T follicular helper cell (primary cell): ENCODE results near the gene TCERG1L.
"Not testable (repeated sequence)": the region's sequence is repeated elsewhere in the genome, so short reads cannot be mapped to it uniquely, and the experiment has no call there.

Experiments
- DNase-seq: peaks from one replicate; pipeline ENCODE4 v3.0.0-alpha.2; 2020; ENCODE audit warnings: low read depth

Gene TCERG1L

DNA sequence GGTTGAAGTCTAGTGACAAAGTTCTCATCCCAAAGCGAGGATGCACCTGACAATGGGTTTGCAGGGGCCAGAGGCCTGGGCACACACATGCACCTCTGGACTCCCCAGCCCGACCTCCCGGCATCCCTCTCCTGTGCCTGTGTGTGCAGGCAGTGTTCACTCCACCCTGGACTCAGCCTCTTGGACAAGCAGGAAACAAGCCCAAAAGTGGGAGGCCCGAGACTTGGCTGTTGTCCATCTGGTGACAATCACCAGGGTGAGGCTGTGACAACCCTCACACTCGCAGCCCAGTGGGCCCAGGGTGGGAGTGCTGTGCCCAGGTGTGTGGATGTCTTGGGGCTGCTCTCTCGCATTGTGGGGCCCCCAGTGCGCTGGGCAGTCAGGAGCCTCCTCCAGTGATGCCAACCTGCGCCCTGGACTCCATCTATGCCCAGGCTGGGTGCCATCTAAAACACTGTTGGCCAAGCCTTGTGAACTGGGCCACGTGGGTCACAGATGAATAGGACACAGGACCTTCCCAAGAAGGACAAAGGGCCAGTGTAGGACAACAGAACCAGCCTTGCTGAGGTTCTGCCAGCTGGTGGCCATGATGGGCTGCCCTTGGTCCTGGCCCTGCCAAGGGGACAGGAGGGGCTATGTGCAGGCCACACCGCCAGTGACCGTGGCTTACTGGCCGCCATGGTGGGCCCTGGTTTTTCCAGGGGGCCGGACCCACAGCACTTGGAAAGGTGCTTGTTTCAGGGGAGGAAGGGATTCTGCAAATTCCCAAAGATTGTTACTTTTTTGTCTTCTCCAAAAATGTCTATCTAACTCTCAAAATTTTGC, 144.3 kb downstream of the TCERG1L start:
- DNase-seq: no peak

DNA sequence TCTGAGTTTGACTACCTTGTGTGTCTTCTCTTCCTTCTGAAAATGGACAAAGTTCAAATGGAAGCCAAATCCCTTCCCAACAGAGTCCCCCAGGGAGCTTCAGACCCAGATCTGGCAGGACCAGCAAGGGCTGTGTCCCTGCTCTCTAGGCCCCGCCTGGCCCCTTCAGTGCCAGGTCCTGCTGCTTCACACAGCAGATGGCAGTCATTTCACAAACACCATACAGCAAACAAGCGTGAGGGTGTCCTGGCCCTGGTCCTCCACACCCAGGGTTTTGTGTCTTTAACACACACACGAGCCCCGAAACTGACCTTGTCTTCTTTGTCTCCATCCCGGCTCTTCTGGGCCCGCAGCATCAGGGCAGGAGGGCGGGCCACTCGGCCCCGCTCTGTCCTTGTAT, 145.0 kb downstream of the TCERG1L start:
- DNase-seq: no peak

DNA sequence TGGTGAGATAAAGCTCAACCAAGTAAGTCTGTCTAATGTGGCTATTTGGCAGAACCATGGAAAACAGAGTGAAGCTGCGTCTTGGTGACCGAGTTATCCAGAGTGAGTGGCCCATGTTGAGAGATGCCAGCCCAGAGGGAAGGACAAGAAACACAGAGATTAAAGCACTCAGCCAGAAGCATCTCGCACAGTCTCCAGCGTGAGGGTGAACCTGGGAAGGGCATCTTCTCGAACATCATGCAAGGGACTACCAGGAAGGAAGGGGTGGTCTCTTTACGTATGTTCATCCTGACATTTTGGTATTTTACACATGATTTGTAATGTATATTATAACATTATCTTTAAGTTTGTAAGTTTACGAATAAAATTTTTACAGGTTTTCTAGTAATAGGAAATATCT, 146.4 kb downstream of the TCERG1L start:
- no peak for DNase-seq

DNA sequence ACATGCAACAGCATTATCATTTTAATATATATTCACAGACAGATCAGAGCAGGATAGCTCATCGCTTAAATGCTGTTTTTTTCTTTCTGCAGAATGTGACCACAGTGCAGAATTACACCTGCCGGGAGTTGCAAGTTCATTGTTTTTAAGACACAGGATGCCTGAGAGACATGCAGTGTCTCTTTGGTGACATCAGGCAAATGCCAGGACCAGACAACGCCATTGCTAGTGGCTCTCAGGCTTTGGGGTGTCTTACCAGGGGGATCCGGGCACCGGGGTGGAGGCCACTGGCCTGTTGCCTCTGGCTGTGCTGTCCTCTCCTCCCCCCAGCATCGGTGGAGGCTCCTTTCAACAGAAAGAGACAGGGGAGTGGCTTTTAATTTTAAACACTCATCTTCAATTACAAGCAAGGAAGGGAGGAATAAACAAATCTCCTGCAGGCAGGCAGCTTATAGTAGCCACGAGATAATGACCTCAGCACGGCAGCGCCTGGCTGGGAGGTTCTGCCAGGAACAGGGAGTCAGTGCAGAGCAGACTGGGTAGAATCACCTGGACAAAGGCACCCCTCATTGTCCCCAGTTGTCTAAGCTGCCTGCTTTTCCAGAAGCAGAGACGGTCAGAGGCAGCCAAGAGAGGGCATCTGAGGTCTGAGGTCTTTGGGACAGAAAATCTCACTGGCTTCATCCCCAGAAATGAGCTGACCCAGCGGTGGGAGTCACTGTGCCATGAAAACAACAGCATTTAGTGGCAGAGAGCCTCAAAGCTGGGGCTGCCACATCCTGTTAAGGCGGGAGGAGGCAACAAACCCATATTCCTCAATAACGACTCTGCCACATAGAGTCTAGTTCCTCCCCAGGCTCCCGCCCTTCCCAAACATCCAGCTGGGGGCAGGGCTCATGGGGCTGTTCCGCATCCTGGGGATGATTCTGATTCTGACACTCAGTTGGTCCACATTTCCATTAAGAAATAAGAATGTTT, 148.4 kb downstream of the TCERG1L start:
- no peak for DNase-seq

DNA sequence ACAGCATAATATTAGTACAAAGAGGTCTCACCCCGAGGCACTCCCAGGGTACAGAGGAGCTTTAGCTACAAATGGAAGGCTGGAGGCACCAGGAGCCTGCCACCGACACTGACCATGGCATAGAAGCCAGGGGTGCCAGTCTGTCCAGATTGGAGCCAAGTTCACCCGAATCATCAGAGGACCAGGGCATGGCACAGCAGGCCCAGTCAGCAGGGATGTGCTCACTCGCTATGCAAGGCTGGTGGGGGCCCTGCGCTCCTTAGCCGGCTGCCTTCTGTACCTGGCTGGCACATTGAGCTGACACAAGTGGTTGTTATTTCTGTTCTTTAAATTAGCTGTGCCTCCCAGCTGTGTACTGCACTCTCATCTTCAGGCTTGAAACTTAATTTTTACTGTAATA, 149.3 kb downstream of the TCERG1L start:
- DNase-seq: no peak

DNA sequence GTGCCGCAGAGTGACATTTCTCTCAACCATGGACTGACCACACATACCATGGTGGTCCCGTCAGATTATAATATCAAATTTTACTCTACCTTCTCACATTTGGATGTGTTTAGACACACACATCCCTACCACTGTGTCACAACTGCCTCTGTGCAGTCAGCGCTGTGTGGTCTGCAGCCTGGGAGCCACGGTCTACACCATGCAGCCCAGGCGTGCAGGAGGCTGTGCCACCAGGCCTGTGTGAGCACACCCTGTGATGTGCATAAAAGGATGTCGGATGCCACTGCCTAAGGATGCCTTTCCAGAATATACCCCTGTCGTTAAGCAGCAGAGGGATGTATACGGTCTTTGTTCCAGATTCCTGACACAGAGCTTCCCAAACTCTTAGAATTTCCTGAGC, 150.4 kb downstream of the TCERG1L start:
- DNase-seq: no peak

DNA sequence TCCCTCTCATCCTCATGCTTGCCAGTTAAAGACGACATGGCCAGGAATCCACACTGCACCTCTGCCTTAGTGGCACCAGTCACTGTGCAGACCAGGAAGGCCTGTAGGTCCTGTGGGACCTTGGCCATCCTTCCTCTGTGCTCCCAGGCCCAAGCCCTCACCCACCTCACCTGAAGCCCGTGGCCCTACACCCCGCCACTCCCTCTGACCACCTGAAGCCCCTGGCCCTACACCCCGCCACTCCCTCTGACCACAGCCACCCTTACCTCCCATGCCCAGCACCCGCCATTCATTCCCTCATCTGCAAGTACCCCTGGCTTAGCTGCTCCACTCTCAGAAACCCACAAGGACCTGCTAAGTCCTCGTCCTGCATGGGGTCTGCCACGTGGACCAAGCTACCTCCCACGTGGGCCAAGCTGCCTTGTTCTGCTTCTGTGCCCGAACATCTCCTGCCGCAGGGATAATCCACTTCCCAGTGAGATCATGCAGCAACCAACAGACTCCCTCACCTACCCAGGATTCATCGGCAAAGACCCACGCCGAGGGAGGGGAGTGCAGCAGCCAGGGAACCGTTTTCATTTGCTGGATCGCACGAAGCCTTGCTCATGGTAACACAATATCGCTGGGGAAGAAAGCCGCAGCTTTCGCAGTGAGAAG, 151.2 kb downstream of the TCERG1L start:
- DNase-seq: no peak

DNA sequence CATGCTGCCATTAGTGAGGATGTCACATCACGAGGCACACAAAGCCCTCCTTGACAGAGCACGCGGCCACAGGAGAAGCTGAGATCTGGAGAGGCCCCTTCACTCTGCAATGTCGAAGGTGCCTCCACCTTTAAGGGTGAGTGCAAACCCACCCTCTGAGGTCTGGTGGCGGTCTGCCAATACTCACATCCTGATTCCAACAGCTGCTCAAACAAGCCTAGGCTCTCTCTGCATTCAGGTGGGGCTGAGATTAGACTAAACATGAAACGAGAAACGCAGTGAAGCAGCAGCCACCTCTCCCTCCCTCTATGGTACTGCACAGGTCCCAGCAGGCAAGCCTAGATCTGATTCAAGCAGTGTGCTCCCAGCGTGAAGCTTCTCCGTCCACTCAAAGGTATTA, 151.8 kb downstream of the TCERG1L start:
- DNase-seq: no peak

DNA sequence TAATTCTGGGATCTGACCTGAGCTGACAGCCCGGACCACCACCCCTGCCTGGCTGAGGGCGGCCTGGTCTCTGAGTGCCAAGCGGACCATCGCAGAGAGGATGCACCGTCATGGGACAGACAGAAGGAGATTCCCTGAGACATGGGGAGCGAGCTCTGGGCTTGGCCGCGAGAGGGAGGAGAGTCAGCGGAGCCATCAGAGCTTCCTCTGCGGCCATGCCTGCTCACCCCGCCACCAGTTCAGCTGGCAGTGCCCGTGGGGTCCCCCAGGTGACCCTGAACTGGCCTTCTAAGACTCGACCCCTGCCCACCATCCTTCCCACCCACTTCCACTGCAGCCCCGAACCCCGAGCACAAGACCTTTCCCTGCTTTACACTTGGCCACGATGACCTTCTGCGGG, 152.8 kb downstream of the TCERG1L start:
- DNase-seq: no peak

DNA sequence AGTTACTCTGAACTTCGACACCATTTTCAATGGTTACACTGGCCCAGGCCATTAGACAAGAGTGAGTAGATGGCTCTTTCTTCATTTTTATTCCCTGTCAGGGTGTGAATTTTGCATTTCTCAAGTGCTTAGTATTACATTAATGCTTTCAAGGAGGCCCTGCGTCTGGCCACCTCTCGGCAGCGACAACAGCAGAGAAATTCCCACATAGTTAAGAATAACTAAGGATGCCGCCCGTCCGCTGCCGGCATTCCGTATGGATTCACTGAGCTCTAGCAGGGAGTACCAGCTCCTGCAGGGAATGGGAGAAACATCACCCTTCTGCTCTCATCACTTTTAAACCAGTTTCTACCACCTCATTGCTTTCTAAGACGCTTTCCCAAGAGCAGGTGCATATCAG, 153.6 kb downstream of the TCERG1L start:
- no peak for DNase-seq

DNA sequence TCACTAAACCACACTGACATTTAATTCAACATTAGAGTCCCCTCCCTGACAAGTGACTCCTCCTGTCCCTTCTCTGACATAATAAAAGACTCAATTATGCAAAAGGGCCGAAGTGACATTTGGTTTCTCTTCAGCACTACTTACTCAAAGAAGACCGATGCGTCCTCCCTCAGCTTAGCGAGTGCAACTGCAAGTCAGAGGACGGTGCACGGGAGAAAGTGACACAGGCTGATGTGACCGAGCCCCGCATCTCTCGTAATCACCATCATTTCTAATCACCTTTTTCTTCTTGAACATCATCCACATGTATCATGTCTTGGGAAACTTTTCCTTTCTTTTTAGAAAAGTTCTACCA, 155.7 kb downstream of the TCERG1L start:
- DNase-seq: no peak

DNA sequence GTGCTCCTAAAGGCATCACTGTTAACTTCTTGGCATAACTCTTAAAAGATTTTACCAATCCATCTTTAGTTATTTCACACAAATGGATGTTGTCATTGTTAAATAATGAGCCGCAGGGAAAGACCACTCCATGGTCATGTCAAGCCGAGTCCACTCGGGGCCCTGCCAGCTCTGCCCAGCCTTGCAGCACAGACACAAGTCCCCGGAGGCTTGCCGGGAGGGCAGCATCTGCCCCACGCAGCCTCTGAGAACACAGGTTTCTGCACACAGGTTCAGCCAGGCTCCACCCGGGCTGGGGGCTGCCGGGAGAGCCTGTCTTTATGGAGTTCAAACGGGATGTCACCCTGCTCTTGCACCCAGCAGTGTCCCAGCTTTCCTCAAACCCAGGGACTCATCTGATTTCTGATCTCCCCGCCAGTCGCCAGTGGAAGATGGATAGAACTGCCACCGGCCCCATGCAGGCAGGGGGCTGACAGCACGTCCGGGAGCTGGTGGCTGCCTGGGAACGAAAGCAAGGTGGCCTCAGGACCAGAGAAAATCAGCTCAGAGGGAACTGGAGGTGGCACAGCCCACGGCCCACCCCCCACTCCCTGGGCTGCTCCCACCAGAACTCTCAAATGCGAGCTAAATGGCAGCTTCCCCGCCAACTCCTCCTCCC, 156.2 kb downstream of the TCERG1L start:
- no peak for DNase-seq

DNA sequence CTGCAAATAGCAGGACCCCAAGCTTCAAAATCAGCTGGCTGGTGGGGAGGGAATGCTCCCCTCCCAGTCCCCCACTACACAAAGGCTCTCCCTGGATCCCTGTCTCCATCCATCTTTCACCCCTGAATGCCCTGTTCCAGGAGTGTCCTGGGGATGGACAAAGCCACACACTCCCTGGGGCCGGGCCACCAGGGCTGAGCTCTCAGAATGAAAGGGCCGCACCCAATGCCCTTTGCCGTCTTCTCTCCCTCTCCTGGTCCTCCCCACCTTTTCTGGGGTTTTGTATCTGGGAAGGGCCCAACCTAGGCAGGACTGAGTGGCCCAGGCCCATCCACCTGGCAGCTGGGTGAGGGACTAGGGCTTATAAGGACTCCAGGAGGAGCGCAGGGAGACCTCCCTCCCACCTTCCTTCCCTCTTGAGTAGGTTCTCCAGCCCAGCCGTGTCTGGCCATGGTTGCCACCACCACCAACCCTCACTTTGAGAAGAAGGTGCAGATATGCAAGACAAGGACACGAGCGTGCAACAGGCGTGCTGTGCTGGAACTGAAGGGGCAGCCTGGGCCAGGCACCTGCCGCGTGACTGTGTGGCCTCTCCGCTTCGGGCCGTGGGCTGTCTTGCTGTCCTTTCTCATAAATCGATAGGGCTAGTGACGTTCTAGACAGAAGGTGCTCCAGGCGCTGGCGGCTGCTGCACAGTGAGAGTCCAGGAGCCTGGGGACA, 157.1 kb downstream of the TCERG1L start:
- DNase-seq: no peak

DNA sequence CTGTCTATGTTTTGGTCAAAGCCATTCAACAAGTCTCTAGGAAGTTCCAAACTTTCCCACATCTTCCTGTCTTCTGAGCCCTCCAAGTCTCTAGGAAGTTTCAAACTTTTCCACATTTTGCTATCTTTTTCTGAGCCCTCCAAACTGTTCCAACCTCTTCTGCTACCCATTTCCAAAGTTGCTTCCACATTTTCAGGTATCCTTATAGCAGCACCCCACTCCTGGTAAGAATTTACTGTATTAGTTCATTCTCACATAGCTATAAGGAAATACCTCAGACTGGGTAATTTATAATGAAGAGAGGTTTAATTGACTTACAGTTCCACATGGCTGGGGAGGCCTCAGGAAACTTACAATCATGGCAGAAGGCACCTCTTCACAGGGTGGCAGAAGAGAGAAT, 159.1 kb downstream of the TCERG1L start:
- not testable (repeated sequence) for DNase-seq

DNA sequence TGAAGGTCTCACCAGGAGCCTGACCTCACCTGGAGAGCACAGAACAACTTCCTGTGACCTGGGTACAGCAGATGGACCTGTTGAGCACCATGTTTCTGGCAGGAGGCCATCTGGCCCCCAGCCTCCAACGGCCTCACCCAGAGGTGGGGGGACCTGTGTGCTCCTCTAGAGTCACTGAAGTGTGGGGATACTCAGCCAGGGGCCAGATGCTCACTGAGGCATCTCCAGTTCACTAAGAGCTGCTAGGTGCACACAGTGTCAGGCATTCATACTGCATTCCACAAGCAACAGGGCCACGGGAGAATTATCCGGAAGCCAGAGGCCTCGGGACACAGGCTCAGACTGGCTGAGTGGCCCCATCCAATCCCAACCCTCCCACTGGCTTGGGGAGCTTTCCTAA, 161.4 kb downstream of the TCERG1L start:
- DNase-seq: no peak

DNA sequence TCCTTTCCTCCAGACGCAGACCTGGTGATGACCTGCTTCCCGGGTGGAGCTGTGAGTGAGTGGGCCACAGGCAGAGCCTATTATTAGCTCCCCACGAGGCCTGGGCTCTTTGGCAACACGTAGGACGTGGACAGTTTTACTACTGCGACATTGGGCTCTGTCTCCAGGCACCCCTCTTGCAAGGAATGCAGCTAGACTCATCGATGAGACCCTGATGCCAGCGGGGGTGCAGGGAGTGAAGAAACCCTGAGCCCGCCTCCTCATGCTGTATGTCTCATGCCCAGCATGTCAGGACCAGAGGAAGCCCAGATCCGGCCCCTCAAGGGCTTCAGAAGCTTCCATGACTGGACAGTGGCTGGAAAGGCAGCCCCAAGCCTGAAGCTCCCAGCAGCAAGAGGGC, 161.9 kb downstream of the TCERG1L start:
- DNase-seq: no peak

DNA sequence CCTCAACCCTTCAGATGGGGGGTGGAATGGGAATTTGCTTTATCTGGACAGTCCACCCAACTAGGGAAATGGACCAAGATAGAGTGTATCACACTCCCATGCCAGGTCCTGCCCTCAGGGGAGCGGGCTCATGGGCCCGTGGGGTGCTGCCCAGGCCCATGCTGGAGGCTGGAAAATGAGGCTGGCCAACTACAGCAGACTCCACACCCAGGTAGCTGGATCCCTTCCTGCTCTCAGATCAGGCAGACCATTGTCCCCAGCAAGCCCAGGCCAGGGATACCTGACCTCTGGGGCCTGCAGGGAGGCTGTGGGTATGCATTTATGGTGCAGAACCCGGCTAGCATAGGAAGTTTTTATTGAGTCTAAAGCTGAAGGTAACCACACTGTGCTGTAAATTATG, 162.4 kb downstream of the TCERG1L start:
- DNase-seq: no peak

DNA sequence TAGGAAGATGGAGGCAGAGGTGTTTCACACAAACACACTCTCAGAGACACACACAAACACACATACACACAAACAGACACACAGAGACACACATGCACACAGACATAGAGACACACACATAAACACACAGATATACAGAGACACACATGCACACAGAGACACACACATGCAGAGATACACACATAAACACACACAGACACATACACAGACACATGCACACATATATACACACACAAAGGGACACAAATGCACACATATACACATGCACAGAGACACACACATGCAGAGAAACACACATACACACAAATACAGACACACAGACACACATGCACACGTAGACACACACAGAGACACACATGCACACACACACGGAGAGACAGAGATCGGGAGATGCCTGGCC, 163.3 kb downstream of the TCERG1L start:
- DNase-seq: no peak

DNA sequence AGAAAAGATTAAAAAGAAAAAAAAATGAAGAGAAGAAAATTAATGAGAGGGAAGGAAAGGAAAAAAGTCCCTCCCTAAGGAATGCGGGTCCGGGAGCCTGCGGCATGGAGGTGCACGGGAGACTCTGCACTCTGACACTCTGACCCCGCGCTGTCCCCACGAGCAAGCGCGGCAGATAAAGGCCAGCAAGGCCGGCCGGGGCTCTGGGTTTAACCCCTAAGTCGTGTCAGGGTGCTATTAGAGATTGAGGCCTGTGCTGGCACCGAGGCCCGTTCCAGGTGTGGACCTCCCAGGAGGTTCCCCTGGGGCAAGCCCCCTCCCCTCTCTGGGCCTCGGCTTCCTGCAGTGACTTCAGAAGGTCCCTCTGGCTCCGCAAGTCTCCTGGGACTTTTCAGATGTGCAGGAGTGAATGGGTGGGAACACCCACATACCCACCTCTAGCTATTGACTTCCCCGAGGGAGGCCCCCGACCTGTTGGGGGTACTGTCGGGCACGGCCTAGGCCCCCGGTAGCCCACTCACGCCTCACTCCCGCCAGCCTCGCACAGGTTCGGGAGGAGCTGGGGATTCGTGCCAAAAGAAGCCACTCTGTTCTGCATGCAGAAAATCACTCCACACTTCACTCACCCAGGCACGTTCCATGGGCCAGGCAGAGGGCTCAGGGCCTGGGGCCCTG, 164.1 kb downstream of the TCERG1L start:
- DNase-seq: no peak

DNA sequence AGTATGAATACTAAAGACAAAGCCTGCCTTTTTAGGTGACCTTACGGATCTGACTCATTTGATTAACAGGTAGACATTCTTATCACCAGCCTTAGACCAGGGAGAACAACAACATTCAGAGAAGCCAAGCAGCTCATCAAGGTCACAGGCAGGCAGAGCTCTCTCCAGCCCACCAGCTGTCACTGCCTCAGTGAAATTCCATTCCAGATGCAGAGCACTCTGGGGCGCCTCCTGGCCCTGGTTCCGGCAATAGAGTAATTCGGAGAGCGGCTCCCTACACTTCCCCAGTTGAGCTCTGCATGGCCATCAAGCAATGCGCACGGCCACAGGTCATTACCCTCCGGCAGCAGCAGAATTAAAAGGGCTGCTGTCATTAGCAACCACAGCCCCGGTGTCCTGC, 164.7 kb downstream of the TCERG1L start:
- no peak for DNase-seq

DNA sequence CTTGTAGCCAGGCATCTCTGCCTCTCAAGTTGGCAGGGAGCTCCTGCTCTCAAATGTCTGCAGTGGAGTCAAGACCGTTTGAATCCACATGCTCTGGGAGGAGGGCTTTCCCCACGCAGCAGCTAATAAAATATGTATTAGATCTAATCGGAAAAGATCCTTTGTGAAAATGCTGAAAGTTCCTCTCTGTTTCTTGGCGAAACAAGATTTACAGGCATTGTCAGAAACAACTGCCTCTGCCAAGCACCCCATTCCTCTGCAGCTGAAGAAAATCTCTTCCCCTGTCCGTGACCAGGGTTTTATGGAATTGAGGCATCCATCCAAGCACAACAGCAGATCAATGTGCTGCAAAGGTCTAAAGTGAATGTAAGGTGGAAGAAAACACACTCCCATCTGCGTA, 165.8 kb downstream of the TCERG1L start:
- no peak for DNase-seq
